ENCODE data around the gene MYO5B.

DNA sequence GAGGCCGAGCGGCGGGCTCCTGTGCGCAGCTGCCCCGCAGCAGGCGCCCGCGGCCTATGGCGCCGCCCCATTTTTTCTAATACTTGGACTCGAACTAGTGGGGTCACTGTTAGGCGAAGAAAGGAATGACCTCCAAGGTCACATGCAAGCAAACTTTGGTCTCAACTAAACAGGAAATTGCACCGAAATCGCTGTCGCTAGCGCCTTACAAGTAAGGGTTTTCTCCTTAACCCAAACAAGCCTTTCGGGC lies 382.0 kb downstream of the MYO5B start:
- TF ChIP-seq, protein P1, sequence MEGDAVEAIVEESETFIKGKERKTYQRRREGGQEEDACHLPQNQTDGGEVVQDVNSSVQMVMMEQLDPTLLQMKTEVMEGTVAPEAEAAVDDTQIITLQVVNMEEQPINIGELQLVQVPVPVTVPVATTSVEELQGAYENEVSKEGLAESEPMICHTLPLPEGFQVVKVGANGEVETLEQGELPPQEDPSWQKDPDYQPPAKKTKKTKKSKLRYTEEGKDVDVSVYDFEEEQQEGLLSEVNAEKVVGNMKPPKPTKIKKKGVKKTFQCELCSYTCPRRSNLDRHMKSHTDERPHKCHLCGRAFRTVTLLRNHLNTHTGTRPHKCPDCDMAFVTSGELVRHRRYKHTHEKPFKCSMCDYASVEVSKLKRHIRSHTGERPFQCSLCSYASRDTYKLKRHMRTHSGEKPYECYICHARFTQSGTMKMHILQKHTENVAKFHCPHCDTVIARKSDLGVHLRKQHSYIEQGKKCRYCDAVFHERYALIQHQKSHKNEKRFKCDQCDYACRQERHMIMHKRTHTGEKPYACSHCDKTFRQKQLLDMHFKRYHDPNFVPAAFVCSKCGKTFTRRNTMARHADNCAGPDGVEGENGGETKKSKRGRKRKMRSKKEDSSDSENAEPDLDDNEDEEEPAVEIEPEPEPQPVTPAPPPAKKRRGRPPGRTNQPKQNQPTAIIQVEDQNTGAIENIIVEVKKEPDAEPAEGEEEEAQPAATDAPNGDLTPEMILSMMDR (IDR thresholded peaks at IDR 0.05), result no peak
- no peak for TF ChIP-seq POLR2A (IDR thresholded peaks at IDR 0.05)

All from thyroid gland (tissue), 4 donors.